Esophagus squamous epithelium (tissue), 5 donors: ENCODE data around the gene CSN1S1. TPM values are rescaled to one million over a fixed set of nuclear protein-coding genes. Genes with fewer than 3 reads are reported as not detected.

Experiments used
- DNase-seq: peaks from one replicate; lab custom pipeline; 2025; lab: John Stamatoyannopoulos, UW
- H3K27ac ChIP-seq, 4 donors: fragments of 200-600 bp; sonication (generic); one replicate each; pipeline ENCODE4 v1.5.1; 2016 to 2019; ENCODE audit warnings: mild to moderate bottlenecking in 1 of 4
- H3K27me3 ChIP-seq, 4 donors: fragments of 200-600 bp; sonication (generic); 1 replicate in 3 of 4; 2 replicates in 1 of 4; pipeline versions ENCODE4 v1.5.1 to v1.6.0; 2017 to 2021; ENCODE audit warnings: antibody characterized with exemption in 1 of 4
- H3K36me3 ChIP-seq, 3 donors: fragments of 200-600 bp; sonication (generic); one replicate each; pipeline ENCODE4 v1.5.1; 2016 to 2019
- H3K4me1 ChIP-seq, 3 donors: fragments of 200-600 bp; sonication (generic); one replicate each; pipeline ENCODE4 v1.5.1; 2017 to 2019
- H3K4me3 ChIP-seq, 4 donors: fragments of 200-600 bp; sonication (generic); 1 replicate in 3 of 4; 2 replicates in 1 of 4; pipeline ENCODE4 v1.5.1; 2016 to 2019; ENCODE audit warnings: mild to moderate bottlenecking in 2 of 4, moderate library complexity in 1 of 4
- H3K9me3 ChIP-seq, 3 donors: fragments of 200-600 bp; sonication (generic); one replicate each; pipeline ENCODE4 v1.5.1; 2016 to 2019
- CTCF ChIP-seq, 6 experiments: fragments of 450-650 bp in 4 of 6; fragments of 200-600 bp in 2 of 6; sonication (generic) in 2 of 6; IDR thresholded peaks; one replicate each; pipeline ENCODE4 v1.5.1; 2016 to 2019; ENCODE audit warnings: antibody characterized with exemption in 6 of 6, mild to moderate bottlenecking in 4 of 6, moderate library complexity in 4 of 6
- POLR2A ChIP-seq, 4 donors: fragments of 450-650 bp; IDR thresholded peaks; one replicate each; pipeline ENCODE4 v1.6.1; 2017; ENCODE audit warnings: antibody characterized with exemption in 4 of 4, mild to moderate bottlenecking in 4 of 4, moderate library complexity in 3 of 4
- WGBS, 2 donors: methylation state at CpG; one replicate each; pipeline ENCODE4 v1.1.5; 2018; 5-methylcytosine and 5-hydroxymethylcytosine counted together
- intact Hi-C: fragments of 100-400 bp; cut with DNase I; formaldehyde crosslinking; loops from one replicate; pipeline ENCODE4 v1.15.0; 2022
- total RNA-seq, 4 donors: library from RNA; depleted of rRNA; stranded (reverse); fragments of >200 nt; gene quantifications; one replicate each; pipeline ENCODE4 v1.1.0, GENCODE V29; 2016
- donor health status: DM: yes; HTN: yes; CAD: no.

CSN1S1 gene
- total RNA-seq, 4 donors from 2014 or later, result not detected

GRCh38 chr4:69986663-69987062, 55.8 kb downstream of the CSN1S1 start:
- H3K4me3 ChIP-seq, result no peak overlapping the region
- H3K36me3 ChIP-seq, result no peaks in the 10 kb centered on the region
- intact Hi-C loops, result no loop called here
- peaks cover 0 to 7% (median 0%) of the 10 kb centered on the region in 3 donors for H3K4me1 ChIP-seq
- no peak for DNase-seq
- no peaks in the 10 kb centered on the region for H3K9me3 ChIP-seq
- H3K27ac ChIP-seq, result no peak overlapping the region
- no peaks in the 10 kb centered on the region for H3K27me3 ChIP-seq
- TF ChIP-seq POLR2A (IDR thresholded peaks at IDR 0.05) (no peak), CTCF (IDR thresholded peaks at IDR 0.05) (no peak)
- WGBS, 2 donors, result 82 to 85% methylated on average over 1 of the region's 1 CpG

GRCh38 chr4:69991016-69991415, 60.1 kb downstream of the CSN1S1 start:
- no peak for DNase-seq
- 83% methylated on average over 4 of the region's 4 CpGs for WGBS, 2 donors
- intact Hi-C loops, result no loop called here
- Histone ChIP-seq H3K4me3 (no peak overlapping the region), H3K9me3 (no peaks in the 10 kb centered on the region), H3K27me3 (no peaks in the 10 kb centered on the region), H3K36me3 (no peaks in the 10 kb centered on the region), H3K4me1 (peaks cover 0 to 4% (median 0%) of the 10 kb centered on the region in 3 donors), H3K27ac (no peak overlapping the region)
- no peak for TF ChIP-seq CTCF (IDR thresholded peaks at IDR 0.05)
- TF ChIP-seq POLR2A (IDR thresholded peaks at IDR 0.05), result no peak

- Histone ChIP-seq H3K36me3 (no peaks in the 10 kb centered on the region), H3K9me3 (no peaks in the 10 kb centered on the region), H3K4me1 (peaks cover 0 to 4% (median 0%) of the 10 kb centered on the region in 3 donors), H3K4me3 (no peak overlapping the region), H3K27me3 (no peaks in the 10 kb centered on the region), H3K27ac (no peak overlapping the region)
- no peak for TF ChIP-seq CTCF (IDR thresholded peaks at IDR 0.05)
- no peak for TF ChIP-seq POLR2A (IDR thresholded peaks at IDR 0.05)
- no peak for DNase-seq
- intact Hi-C loops, result no loop called here
- 83 to 85% methylated on average over 4 to 5 of the region's 5 CpGs for WGBS, 2 donors
Measured at GRCh38 chr4:69994782-69995181, 63.9 kb downstream of the CSN1S1 start.

GRCh38 chr4:69995526-69996016, 64.7 kb downstream of the CSN1S1 start, which contains the start of gene STATH:
Gene STATH (plus strand): TSS chr4:69995966. CDS start chr4:69998438, 2,472 bp downstream.
- Histone ChIP-seq H3K4me1 (peaks cover 0 to 4% (median 0%) of the 10 kb centered on the region in 3 donors), H3K27me3 (no peaks in the 10 kb centered on the region), H3K36me3 (no peaks in the 10 kb centered on the region), H3K27ac (no peak within 1 kb of the TSS), H3K4me3 (no peak within 1 kb of the TSS), H3K9me3 (no peaks in the 10 kb centered on the region)
- no peak for DNase-seq
- 28% methylated on average over 3 of the region's 3 CpGs for WGBS, 2 donors
- intact Hi-C loops, result no loop called here
- TF ChIP-seq POLR2A (IDR thresholded peaks at IDR 0.05) (no peak), CTCF (IDR thresholded peaks at IDR 0.05) (no peak)

Other genes with a start within 250 kb of the CSN1S1 start
- 1 to 10 TPM in 2 of 4 donors, under 1 TPM in 2; 0.57 to 1.7 (median 1.0) TPM for gene SULT1B1, start 170.4 kb upstream of the CSN1S1 start, total RNA-seq
- 10 to 100 TPM in 1 of 4 donors, under 1 TPM in 1, not detected in 2; 0.61 to 13.5 TPM for gene SULT1E1, start 70.9 kb upstream of the CSN1S1 start, total RNA-seq
- not detected for gene CSN2, start 34.7 kb downstream of the CSN1S1 start, total RNA-seq
- not detected for gene STATH, start 64.9 kb downstream of the CSN1S1 start, total RNA-seq
- not detected for gene HTN3, start 97.4 kb downstream of the CSN1S1 start, total RNA-seq
- not detected for gene HTN1, start 119.4 kb downstream of the CSN1S1 start, total RNA-seq
- gene PRR27, start 223.2 kb downstream of the CSN1S1 start, total RNA-seq, result not detected